ENCODE results near the gene NLK.

The NLK gene

GRCh38 chr17:28040406-28040805 lies 2.1 kb upstream of the NLK start:
- DNase-seq (ENCODE audit: low read depth), result no peak

GRCh38 chr17:28041068-28041843 lies 1.2 kb upstream of the NLK start:
- DNase-seq (ENCODE audit: low read depth), result peak; percentile 100

- DNase-seq (ENCODE audit: low read depth), result peak; percentile 34
Measured at GRCh38 chr17:28041844-28042656, 427 bp upstream of the NLK start.

- no peak for DNase-seq (ENCODE audit: low read depth)
Measured at GRCh38 chr17:28042721-28043291, 329 bp downstream of the NLK start.

- no peak for DNase-seq (ENCODE audit: low read depth)
Measured at GRCh38 chr17:28043296-28043695, 819 bp downstream of the NLK start.

GRCh38 chr17:28043741-28044140 lies 1.3 kb downstream of the NLK start:
- no peak for DNase-seq (ENCODE audit: low read depth)

GRCh38 chr17:28045304-28045703 lies 2.8 kb downstream of the NLK start:
- no peak for DNase-seq (ENCODE audit: low read depth)

GRCh38 chr17:28046034-28046825 lies 3.8 kb downstream of the NLK start:
- no peak for DNase-seq (ENCODE audit: low read depth)

- no peak for DNase-seq (ENCODE audit: low read depth)
Measured at GRCh38 chr17:28047806-28048205, 5.3 kb downstream of the NLK start.

- DNase-seq (ENCODE audit: low read depth), result no peak
Measured at GRCh38 chr17:28049071-28049470, 6.6 kb downstream of the NLK start.

- DNase-seq (ENCODE audit: low read depth), result peak; percentile 65
Measured at GRCh38 chr17:28053044-28053670, 10.7 kb downstream of the NLK start.

GRCh38 chr17:28053725-28054124 lies 11.2 kb downstream of the NLK start:
- DNase-seq (ENCODE audit: low read depth), result no peak

GRCh38 chr17:28055546-28056275 lies 13.2 kb downstream of the NLK start:
- no peak for DNase-seq (ENCODE audit: low read depth)

GRCh38 chr17:28056276-28056620 lies 13.8 kb downstream of the NLK start:
- no peak for DNase-seq (ENCODE audit: low read depth)

- peak; percentile 52 for DNase-seq (ENCODE audit: low read depth)
Measured at GRCh38 chr17:28057731-28058246, 15.3 kb downstream of the NLK start.

GRCh38 chr17:28059675-28060074 lies 17.2 kb downstream of the NLK start:
- no peak for DNase-seq (ENCODE audit: low read depth)

GRCh38 chr17:28065706-28066105 lies 23.2 kb downstream of the NLK start:
- DNase-seq (ENCODE audit: low read depth), result no peak

GRCh38 chr17:28069061-28069460 lies 26.6 kb downstream of the NLK start:
- DNase-seq (ENCODE audit: low read depth), result no peak

GRCh38 chr17:28071179-28071578 lies 28.7 kb downstream of the NLK start:
- DNase-seq (ENCODE audit: low read depth), result no peak

- no peak for DNase-seq (ENCODE audit: low read depth)
Measured at GRCh38 chr17:28071891-28072606, 29.6 kb downstream of the NLK start.

Data from EH (cell line).